ENCODE results near the gene PTPRK.

DNA sequence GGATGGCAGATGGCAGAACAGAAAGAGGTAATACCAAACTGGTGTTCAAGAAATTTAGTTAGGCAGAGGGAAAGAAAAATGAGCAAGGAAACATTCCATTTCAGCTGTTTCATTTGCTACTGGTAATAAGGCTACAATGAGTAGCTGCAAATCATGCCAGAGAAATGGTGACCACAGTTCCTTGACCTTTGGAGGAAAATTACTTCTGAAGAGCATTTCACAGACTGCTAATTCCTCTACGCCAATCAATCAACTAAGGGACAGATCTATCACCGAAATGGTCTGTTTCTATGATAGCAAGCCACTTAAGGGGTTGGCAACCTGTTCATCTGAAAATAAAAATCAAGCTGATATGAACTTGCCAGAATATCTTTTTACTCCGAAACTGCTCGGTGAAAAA is 119.5 kb downstream of the PTPRK start:
- TF ChIP-seq, protein P1, sequence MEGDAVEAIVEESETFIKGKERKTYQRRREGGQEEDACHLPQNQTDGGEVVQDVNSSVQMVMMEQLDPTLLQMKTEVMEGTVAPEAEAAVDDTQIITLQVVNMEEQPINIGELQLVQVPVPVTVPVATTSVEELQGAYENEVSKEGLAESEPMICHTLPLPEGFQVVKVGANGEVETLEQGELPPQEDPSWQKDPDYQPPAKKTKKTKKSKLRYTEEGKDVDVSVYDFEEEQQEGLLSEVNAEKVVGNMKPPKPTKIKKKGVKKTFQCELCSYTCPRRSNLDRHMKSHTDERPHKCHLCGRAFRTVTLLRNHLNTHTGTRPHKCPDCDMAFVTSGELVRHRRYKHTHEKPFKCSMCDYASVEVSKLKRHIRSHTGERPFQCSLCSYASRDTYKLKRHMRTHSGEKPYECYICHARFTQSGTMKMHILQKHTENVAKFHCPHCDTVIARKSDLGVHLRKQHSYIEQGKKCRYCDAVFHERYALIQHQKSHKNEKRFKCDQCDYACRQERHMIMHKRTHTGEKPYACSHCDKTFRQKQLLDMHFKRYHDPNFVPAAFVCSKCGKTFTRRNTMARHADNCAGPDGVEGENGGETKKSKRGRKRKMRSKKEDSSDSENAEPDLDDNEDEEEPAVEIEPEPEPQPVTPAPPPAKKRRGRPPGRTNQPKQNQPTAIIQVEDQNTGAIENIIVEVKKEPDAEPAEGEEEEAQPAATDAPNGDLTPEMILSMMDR (IDR thresholded peaks at IDR 0.05) = no peak
- no peak for TF ChIP-seq ZFX (IDR thresholded peaks at IDR 0.05; ENCODE audit: borderline replicate concordance)

Data from 22Rv1 (cell line).